Loucy (cell line): ENCODE data around the gene PLEKHG7.

ENCODE experiments used
- H2AFZ ChIP-seq: fragments of 200-600 bp; sonication (generic); 2 replicates; pipeline ENCODE4 v1.6.0; 2016; ENCODE audit warnings: antibody characterized with exemption, mild to moderate bottlenecking, low read length, moderate library complexity
- H3F3A ChIP-seq: fragments of 200-600 bp; 2 replicates; pipeline ENCODE4 v1.6.0; 2016; ENCODE audit warnings: antibody characterized with exemption, low read depth, mild to moderate bottlenecking
- H3K27me3 ChIP-seq: fragments of 200-600 bp; sonication (generic); 2 replicates; pipeline ENCODE4 v1.6.1; 2014; ENCODE audit warnings: low read length, mild to moderate bottlenecking; ENCODE audit not compliant: insufficient read depth, poor library complexity, severe bottlenecking
- H3K36me3 ChIP-seq: fragments of 200-600 bp; sonication (generic); 2 replicates; pipeline ENCODE4 v1.6.1; 2016; ENCODE audit warnings: low read length; ENCODE audit not compliant: insufficient read depth
- H3K4me1 ChIP-seq: fragments of 200-600 bp; sonication (generic); 2 replicates; pipeline ENCODE4 v1.5.1; 2014; ENCODE audit warnings: low read length, mild to moderate bottlenecking; ENCODE audit not compliant: insufficient read depth, poor library complexity, severe bottlenecking
- H3K4me2 ChIP-seq: fragments of 200-600 bp; sonication (generic); 2 replicates; pipeline ENCODE4 v1.6.0; 2014; ENCODE audit warnings: antibody characterized with exemption, low read length, low read depth, mild to moderate bottlenecking; ENCODE audit not compliant: poor library complexity, severe bottlenecking
- H3K4me3 ChIP-seq: fragments of 200-600 bp; sonication (generic); 2 replicates; pipeline ENCODE4 v1.5.1; 2014; ENCODE audit warnings: low read length, mild to moderate bottlenecking, mixed read lengths; ENCODE audit not compliant: poor library complexity, severe bottlenecking
- H3K79me2 ChIP-seq: fragments of 200-600 bp; sonication (generic); 2 replicates; pipeline ENCODE4 v1.6.1; 2014; ENCODE audit warnings: low read length; ENCODE audit not compliant: insufficient read depth
- H3K9ac ChIP-seq: fragments of 200-600 bp; sonication (generic); 2 replicates; pipeline ENCODE4 v1.6.0; 2014; ENCODE audit warnings: mild to moderate bottlenecking, low read depth, low read length, moderate library complexity; ENCODE audit not compliant: poor library complexity, severe bottlenecking
- H3K9me2 ChIP-seq: fragments of 200-600 bp; sonication (generic); replicated peaks from 2 replicates; pipeline ENCODE4 v1.6.1; 2016; ENCODE audit warnings: low read depth, low read length, mixed read lengths
- H3K9me3 ChIP-seq: fragments of 200-600 bp; sonication (generic); 2 replicates; pipeline ENCODE4 v1.6.1; 2014; ENCODE audit warnings: mild to moderate bottlenecking, antibody characterized with exemption, low read length, low read depth; ENCODE audit not compliant: insufficient read depth
- H4K20me1 ChIP-seq: fragments of 200-600 bp; sonication (generic); 2 replicates; pipeline ENCODE4 v1.6.0; 2014; ENCODE audit warnings: antibody characterized with exemption, low read length, mild to moderate bottlenecking; ENCODE audit not compliant: insufficient read depth, poor library complexity, severe bottlenecking
- CTCF ChIP-seq: fragments of 200-600 bp; sonication (generic); conservative IDR thresholded peaks from 2 replicates; pipeline ENCODE4 v1.5.1; 2014; ENCODE audit warnings: mild to moderate bottlenecking, antibody characterized with exemption, low read length
- EZH2phosphoT487 ChIP-seq: fragments of 200-600 bp; IDR thresholded peaks from 2 replicates; pipeline ENCODE4 v1.6.1; 2018; ENCODE audit warnings: antibody characterized with exemption, mild to moderate bottlenecking, moderate library complexity, borderline replicate concordance

PLEKHG7 gene

GRCh38 chr12:92729773-92730305 lies 27.1 kb downstream of the PLEKHG7 start:
- H3K4me2 ChIP-seq: no peak overlapping the region
- no peaks in the 10 kb centered on the region for H3K27me3 ChIP-seq
- no peaks in the 10 kb centered on the region for H3F3A ChIP-seq

GRCh38 chr12:92730758-92731157 lies 28.0 kb downstream of the PLEKHG7 start:
- no peaks in the 10 kb centered on the region for H4K20me1 ChIP-seq
- H3K4me2 ChIP-seq: no peak overlapping the region
- no peaks in the 10 kb centered on the region for H3K4me1 ChIP-seq
- no peaks in the 10 kb centered on the region for H3K79me2 ChIP-seq
- H3F3A ChIP-seq: no peaks in the 10 kb centered on the region
- H3K27me3 ChIP-seq: no peaks in the 10 kb centered on the region
- H3K9me2 ChIP-seq: no peaks in the 10 kb centered on the region
- no peaks in the 10 kb centered on the region for H3K36me3 ChIP-seq
- H3K9me3 ChIP-seq: no peaks in the 10 kb centered on the region
- no peak for TF ChIP-seq EZH2phosphoT487
- TF ChIP-seq CTCF: no peak
- no peak overlapping the region for H3K4me3 ChIP-seq
- H3K9ac ChIP-seq: no peak overlapping the region
- no peak overlapping the region for H2AFZ ChIP-seq

More at GRCh38 chr12:92729773-92730305, 27.1 kb downstream of the PLEKHG7 start:
- Histone ChIP-seq H3K4me3 (no peak overlapping the region), H3K9me3 (no peaks in the 10 kb centered on the region), H3K36me3 (no peaks in the 10 kb centered on the region), H2AFZ (no peak overlapping the region), H3K79me2 (no peaks in the 10 kb centered on the region), H4K20me1 (no peaks in the 10 kb centered on the region), H3K9me2 (no peaks in the 10 kb centered on the region), H3K4me1 (no peaks in the 10 kb centered on the region), H3K9ac (no peak overlapping the region)
- TF ChIP-seq CTCF: no peak
- no peak for TF ChIP-seq EZH2phosphoT487

- Histone ChIP-seq H3K79me2 (no peaks in the 10 kb centered on the region), H3K36me3 (no peaks in the 10 kb centered on the region), H3K9ac (no peak overlapping the region), H3F3A (no peaks in the 10 kb centered on the region), H3K4me1 (no peaks in the 10 kb centered on the region), H2AFZ (no peak overlapping the region), H3K27me3 (no peaks in the 10 kb centered on the region), H3K9me3 (no peaks in the 10 kb centered on the region), H3K4me3 (no peak overlapping the region), H3K4me2 (no peak overlapping the region), H3K9me2 (no peaks in the 10 kb centered on the region), H4K20me1 (no peaks in the 10 kb centered on the region)
- TF ChIP-seq CTCF: no peak
- TF ChIP-seq EZH2phosphoT487: no peak
Measured at GRCh38 chr12:92732216-92732615, 29.4 kb downstream of the PLEKHG7 start.
